ENCODE results near the gene IMPDH1.
A peak's percentile ranks its signal among the peaks of the same experiment; 100 is the strongest.

The IMPDH1 gene

DNA sequence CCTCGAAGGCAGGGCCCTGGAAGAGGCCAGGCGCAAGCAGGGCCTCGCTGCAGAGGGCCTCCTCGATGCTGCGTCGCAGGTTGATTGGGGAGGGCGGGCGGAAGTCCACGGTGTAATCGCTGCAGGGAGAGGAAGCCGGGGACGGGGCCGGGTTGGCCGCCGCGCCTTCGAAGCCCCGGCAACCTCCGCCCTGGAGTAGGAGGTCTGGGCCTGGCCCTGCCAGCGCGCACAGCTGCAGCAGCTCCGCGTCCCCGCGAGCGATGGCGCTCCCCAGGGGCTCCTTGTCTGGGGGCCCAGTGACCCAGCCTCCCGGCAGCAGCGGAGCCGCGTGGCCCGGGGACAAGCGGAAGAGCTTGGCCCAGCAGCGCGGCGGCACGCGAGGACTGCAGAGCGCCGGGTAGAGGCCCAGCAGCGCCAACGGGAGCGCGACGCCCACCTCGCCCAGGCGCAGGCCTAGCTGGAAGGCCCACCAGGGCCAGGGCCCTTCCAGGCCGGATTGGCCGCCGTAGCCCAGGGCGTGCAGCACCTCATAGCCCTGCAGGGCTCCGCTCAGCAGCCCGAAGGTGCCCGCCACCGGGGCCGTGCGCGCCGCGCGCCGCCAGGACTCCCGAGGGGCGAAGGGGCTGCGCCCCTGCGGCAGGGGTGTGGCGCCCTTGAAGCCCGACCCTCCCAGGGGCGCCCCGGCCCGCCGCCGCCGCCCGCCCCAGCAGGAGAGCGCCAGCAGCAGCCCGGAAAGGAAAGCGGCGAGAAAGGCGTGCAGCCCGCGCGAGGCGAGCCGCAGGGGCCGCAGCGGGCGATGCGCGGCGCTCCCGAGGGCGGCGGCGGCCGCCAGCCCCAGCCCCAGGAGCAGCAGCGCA lies 58.3 kb downstream of the IMPDH1 start:
- Histone ChIP-seq H3K9me3 (ENCODE audit: control insufficient read depth, insufficient read depth, low read length) (no peaks in the 10 kb centered on the region), H3K4me1 (ENCODE audit: control insufficient read depth, insufficient read depth, low read length) (peaks cover 3% of the 10 kb centered on the region; the same call in 1 of the 2 replicates), H3K36me3 (ENCODE audit: control insufficient read depth, insufficient read depth, low read length) (no peaks in the 10 kb centered on the region), H3K27ac (ENCODE audit: low read length) (no peak overlapping the region), H3K27me3 (ENCODE audit: control insufficient read depth, insufficient read depth, low read length) (peaks cover 31% of the 10 kb centered on the region; the same call in 1 of the 2 replicates), H3K4me3 (ENCODE audit: low read length) (peak overlapping the region; percentile 2; the same call in 1 of the 2 replicates)
- WGBS (ENCODE audit: insufficient coverage, insufficient read length), result no CpG with 5 or more reads among the region's 97 CpGs
- DNase-seq (ENCODE audit: low read depth, low spot score), result no peak

DNA sequence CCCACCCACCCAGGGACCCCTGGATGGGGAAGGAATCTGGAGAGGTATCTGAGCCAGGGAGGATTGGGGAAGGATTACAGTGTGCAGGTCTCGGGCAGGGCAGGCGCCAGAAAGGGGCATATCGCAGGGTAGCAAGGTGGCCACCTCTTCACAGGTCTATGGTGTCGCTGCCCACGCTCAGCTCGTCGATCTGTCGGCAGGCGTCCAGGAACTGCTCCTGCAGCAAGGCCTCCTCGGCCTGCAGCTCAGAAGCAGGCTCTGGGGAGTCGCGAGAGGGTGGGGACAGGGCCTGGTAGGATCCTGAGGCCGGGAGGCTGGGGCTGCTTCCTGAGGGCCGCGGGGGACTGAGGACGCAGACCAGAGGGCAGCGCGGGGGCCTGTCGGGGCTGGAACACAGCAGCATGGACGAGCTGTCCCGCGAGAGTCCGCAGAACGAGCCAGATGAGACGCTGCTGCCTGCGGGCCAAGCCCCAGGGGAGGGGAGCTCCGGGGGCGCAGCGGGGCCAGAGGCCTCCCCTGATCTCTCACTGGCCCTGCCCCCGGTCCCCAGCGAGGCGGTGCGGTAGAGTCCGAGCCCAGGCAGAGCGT lies 59.0 kb downstream of the IMPDH1 start:
- Histone ChIP-seq H3K4me1 (ENCODE audit: control insufficient read depth, insufficient read depth, low read length) (peaks cover 3% of the 10 kb centered on the region; the same call in 1 of the 2 replicates), H3K27ac (ENCODE audit: low read length) (no peak overlapping the region), H3K27me3 (ENCODE audit: control insufficient read depth, insufficient read depth, low read length) (peaks cover 31% of the 10 kb centered on the region; the same call in 1 of the 2 replicates), H3K36me3 (ENCODE audit: control insufficient read depth, insufficient read depth, low read length) (no peaks in the 10 kb centered on the region), H3K4me3 (ENCODE audit: low read length) (no peak overlapping the region), H3K9me3 (ENCODE audit: control insufficient read depth, insufficient read depth, low read length) (no peaks in the 10 kb centered on the region)
- no CpG with 5 or more reads among the region's 35 CpGs for WGBS (ENCODE audit: insufficient coverage, insufficient read length)
- no peak for DNase-seq (ENCODE audit: low read depth, low spot score)

DNA sequence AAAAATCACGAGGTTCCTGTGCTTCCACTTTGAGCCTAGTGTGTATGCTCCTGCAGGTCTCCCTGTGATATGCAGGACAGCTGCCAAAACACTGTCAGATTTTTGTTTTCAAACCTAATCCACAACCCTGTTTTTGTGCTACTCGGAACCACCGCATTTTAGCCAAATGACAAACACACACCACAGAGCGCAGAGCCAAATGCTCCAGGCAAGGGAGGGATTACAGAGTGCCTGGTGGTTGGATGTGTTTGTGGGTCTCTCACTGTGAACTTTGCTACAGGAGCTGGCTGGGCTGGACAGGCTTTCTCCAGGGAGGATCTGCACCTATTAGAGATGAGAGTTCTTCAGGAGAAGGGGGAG lies 60.3 kb downstream of the IMPDH1 start:
- H3K4me3 ChIP-seq (ENCODE audit: low read length), result no peak overlapping the region
- DNase-seq (ENCODE audit: low read depth, low spot score), result no peak
- peaks cover 29% of the 10 kb centered on the region; the same call in 1 of the 2 replicates for H3K27me3 ChIP-seq (ENCODE audit: control insufficient read depth, insufficient read depth, low read length)
- WGBS (ENCODE audit: insufficient coverage, insufficient read length), result no CpG with 5 or more reads among the region's 4 CpGs
- H3K36me3 ChIP-seq (ENCODE audit: control insufficient read depth, insufficient read depth, low read length), result no peaks in the 10 kb centered on the region
- no peaks in the 10 kb centered on the region for H3K9me3 ChIP-seq (ENCODE audit: control insufficient read depth, insufficient read depth, low read length)
- no peak overlapping the region for H3K27ac ChIP-seq (ENCODE audit: low read length)
- peaks cover 3% of the 10 kb centered on the region; the same call in 1 of the 2 replicates for H3K4me1 ChIP-seq (ENCODE audit: control insufficient read depth, insufficient read depth, low read length)

DNA sequence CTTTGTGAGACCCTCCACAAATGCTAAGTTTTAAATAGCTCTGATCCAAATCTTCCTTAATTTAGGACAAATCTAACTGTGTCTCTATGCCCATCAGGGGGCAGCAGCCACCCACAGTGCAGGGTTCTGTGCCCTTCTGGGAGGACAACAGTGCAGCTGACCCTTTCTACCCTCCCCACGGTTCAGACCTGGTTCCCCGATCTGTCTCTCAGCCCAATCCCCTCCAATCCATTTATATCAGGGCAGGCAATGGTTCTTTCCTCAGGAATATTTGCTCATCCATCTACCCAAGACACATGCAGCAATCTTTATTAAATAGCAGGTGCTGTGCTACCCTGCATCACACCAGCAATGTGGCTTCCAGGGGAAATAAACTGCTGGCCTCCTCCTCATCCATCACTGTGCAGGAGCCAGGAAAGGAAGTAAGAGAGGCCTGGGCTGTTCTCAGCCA lies 62.1 kb downstream of the IMPDH1 start:
- H3K9me3 ChIP-seq (ENCODE audit: control insufficient read depth, insufficient read depth, low read length), result no peaks in the 10 kb centered on the region
- WGBS (ENCODE audit: insufficient coverage, insufficient read length), result no CpG with 5 or more reads among the region's 2 CpGs
- H3K27ac ChIP-seq (ENCODE audit: low read length), result no peak overlapping the region
- H3K4me3 ChIP-seq (ENCODE audit: low read length), result no peak overlapping the region
- peaks cover 5% of the 10 kb centered on the region; the same call in 1 of the 2 replicates for H3K4me1 ChIP-seq (ENCODE audit: control insufficient read depth, insufficient read depth, low read length)
- H3K27me3 ChIP-seq (ENCODE audit: control insufficient read depth, insufficient read depth, low read length), result peaks cover 21% of the 10 kb centered on the region; the same call in 1 of the 2 replicates
- no peak for DNase-seq (ENCODE audit: low read depth, low spot score)
- no peaks in the 10 kb centered on the region for H3K36me3 ChIP-seq (ENCODE audit: control insufficient read depth, insufficient read depth, low read length)

DNA sequence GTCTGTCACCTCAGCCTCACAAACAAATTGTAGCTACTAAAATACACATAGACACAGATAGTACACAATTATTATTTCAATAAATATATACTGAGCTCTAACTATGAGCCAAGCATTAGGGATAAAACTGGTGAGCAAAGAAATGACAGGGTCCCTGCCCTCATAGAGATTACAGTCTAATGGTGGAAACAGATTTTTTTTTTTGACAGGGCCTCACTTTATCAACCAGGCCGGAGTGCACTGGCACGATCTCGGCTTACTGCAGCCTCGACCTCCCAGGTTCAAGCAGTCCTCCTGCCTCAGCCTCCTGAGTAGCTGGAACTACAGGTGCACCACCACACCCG lies 65.4 kb downstream of the IMPDH1 start:
- no CpG with 5 or more reads among the region's 5 CpGs for WGBS (ENCODE audit: insufficient coverage, insufficient read length)

DNA sequence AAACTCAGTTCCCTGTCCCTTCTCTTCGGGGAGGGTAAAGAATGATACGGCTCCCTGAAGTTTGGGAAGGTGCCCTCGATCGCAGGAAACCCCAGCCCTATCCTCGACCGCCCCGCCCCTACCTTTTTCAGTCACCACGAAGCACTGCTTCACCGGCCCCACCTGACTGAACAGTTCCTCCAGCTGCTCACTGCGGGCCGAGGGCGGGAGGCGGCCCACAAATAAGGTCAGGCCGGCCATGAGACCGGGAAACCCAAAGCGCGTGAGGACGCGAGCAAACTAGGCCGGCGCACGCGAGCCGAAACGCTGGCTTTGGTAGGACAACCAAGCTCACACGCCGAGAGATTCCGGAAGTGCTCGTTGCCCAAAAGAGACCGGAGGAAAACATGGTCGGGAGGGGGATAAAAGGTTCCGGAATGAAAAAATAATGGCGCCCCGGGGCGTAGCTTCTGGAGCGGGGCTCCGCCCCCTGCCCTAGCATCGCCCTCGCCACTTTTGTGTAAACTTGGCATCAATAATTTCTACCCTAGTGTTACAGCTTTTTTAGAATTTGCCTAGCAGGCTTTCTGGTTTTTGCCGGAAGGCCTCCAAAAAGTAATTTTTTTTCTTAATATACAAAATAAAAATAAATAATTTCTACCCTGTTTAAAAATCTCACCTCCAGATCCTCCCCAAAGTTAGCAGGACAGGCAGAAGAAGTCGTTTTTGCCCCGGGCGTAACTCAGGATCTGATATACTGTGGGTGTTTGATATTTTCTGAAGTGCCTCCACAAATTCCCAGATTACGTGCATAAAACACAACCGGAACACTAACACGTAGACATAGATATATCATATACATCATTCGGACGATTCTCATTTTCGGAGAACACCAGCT lies 66.0 kb downstream of the IMPDH1 start, which contains the start of gene RBM28:
Gene RBM28, minus strand, starts transcription at position 355 of the 877 bp plus-strand sequence. Its CDS starts 115 bp downstream, at position 240.
- H3K27ac ChIP-seq (ENCODE audit: low read length), result no peak within 1 kb of the TSS
- no peaks in the 10 kb centered on the region for H3K36me3 ChIP-seq (ENCODE audit: control insufficient read depth, insufficient read depth, low read length)
- DNase-seq (ENCODE audit: low read depth, low spot score), result peak; percentile 58
- H3K4me3 ChIP-seq (ENCODE audit: low read length), result peak within 1 kb of the TSS; percentile 86
- H3K27me3 ChIP-seq (ENCODE audit: control insufficient read depth, insufficient read depth, low read length), result no peaks in the 10 kb centered on the region; the same call in 1 of the 2 replicates
- no peaks in the 10 kb centered on the region for H3K9me3 ChIP-seq (ENCODE audit: control insufficient read depth, insufficient read depth, low read length)
- no CpG with 5 or more reads among the region's 49 CpGs for WGBS (ENCODE audit: insufficient coverage, insufficient read length)
- 0 out of 2 replicates have a peak, but pooled peaks cover 2% of the 10 kb centered on the region for H3K4me1 ChIP-seq (ENCODE audit: control insufficient read depth, insufficient read depth, low read length)

More for the DNA sequence above, 65.4 kb downstream of the IMPDH1 start:
- H3K9me3 ChIP-seq (ENCODE audit: control insufficient read depth, insufficient read depth, low read length), result no peaks in the 10 kb centered on the region
- H3K4me3 ChIP-seq (ENCODE audit: low read length), result no peak overlapping the region
- H3K36me3 ChIP-seq (ENCODE audit: control insufficient read depth, insufficient read depth, low read length), result no peaks in the 10 kb centered on the region
- H3K27me3 ChIP-seq (ENCODE audit: control insufficient read depth, insufficient read depth, low read length), result no peaks in the 10 kb centered on the region; the same call in 1 of the 2 replicates
- 0 out of 2 replicates have a peak, but pooled peaks cover 2% of the 10 kb centered on the region for H3K4me1 ChIP-seq (ENCODE audit: control insufficient read depth, insufficient read depth, low read length)
- DNase-seq (ENCODE audit: low read depth, low spot score), result no peak
- H3K27ac ChIP-seq (ENCODE audit: low read length), result no peak overlapping the region
